ENCODE data around the gene SLCO1B1. TPM values are rescaled to one million over a fixed set of nuclear protein-coding genes. Genes with fewer than 3 reads are reported as not detected.

SLCO1B1 gene
- total RNA-seq, 4 donors from 2014 or later = not detected

DNA sequence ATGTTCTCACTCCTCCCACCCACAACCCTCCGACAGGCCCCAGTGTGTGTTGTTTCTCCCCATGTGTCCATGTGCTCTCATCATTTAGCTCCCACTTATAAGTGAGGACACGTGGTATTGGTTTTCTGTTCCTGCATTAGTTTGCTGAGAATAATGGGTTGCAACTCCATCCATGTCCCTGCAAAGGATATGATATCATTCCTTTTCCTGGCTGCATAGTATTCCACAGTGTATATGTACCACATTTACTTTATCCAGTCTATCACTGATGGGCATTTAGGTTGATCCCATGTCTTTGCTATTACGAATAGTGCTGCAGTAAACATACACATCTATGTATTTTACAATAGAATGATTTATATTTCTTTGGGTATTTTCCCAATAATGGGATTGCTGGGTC lies 126.2 kb downstream of the SLCO1B1 start:
- no peak for DNase-seq (ENCODE audit: low spot score)
- ATAC-seq (ENCODE audit: low FRiP score) = no peak
- TF ChIP-seq, protein P1, sequence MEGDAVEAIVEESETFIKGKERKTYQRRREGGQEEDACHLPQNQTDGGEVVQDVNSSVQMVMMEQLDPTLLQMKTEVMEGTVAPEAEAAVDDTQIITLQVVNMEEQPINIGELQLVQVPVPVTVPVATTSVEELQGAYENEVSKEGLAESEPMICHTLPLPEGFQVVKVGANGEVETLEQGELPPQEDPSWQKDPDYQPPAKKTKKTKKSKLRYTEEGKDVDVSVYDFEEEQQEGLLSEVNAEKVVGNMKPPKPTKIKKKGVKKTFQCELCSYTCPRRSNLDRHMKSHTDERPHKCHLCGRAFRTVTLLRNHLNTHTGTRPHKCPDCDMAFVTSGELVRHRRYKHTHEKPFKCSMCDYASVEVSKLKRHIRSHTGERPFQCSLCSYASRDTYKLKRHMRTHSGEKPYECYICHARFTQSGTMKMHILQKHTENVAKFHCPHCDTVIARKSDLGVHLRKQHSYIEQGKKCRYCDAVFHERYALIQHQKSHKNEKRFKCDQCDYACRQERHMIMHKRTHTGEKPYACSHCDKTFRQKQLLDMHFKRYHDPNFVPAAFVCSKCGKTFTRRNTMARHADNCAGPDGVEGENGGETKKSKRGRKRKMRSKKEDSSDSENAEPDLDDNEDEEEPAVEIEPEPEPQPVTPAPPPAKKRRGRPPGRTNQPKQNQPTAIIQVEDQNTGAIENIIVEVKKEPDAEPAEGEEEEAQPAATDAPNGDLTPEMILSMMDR (IDR thresholded peaks at IDR 0.05) = no peak

DNA sequence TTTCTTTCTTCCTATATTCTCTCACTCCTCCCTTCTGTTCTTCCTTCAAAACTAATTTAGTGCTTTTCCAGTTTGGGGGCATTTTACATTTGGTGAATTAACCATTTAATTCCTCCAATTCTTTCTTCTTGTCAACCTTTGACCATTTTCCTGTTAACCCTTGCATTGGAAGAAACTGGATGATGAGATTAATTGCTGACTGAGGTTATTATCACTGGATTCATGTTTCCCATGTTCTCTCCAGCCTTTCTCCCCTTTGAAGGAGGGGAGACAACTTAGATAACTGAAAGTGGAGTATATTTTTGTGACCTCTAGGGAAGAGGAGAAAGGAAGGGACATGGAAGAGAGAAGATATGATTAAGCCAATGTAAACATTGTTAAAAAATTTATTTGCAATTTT lies 133.2 kb downstream of the SLCO1B1 start:
- ATAC-seq (ENCODE audit: low FRiP score) (no peak), DNase-seq (ENCODE audit: low spot score) (no peak)
- TF ChIP-seq, protein P1 (IDR thresholded peaks at IDR 0.05) = no peak

- no peak for DNase-seq (ENCODE audit: low spot score)
- TF ChIP-seq, protein P1 (IDR thresholded peaks at IDR 0.05) = no peak
- ATAC-seq (ENCODE audit: low FRiP score) = no peak
These were observed 134.9 kb downstream of the SLCO1B1 start for GRCh38 chr12:21265932-21266331.

- no peak for ATAC-seq (ENCODE audit: low FRiP score)
- DNase-seq (ENCODE audit: low spot score) = no peak
These were observed 145.8 kb downstream of the SLCO1B1 start for GRCh38 chr12:21276826-21277225.

More at GRCh38 chr12:21276826-21277225, 145.8 kb downstream of the SLCO1B1 start:
- TF ChIP-seq, protein P1 (IDR thresholded peaks at IDR 0.05) = no peak

Other genes starting within 250 kb of the SLCO1B1 start
- not detected for gene SLCO1A2, start 203.7 kb downstream of the SLCO1B1 start, total RNA-seq
- gene IAPP, start 241.7 kb downstream of the SLCO1B1 start, total RNA-seq = not detected

Measured in omental fat pad (tissue), 4 donors.